HG03039 (cell line): Measurements from ENCODE around the gene FOLR1.
"Not testable (repeated sequence)": the region's sequence is repeated elsewhere in the genome, so short reads cannot be mapped to it uniquely, and the experiment has no call there.

Experiments
- ATAC-seq: cut with Tn5 transposase; IDR thresholded peaks from one replicate; pipeline ENCODE4 v1.9.1; 2021; ENCODE audit warnings: mild to moderate bottlenecking, moderate library complexity; ENCODE audit not compliant: unreplicated experiment

Gene FOLR1

GRCh38 chr11:72180892-72181552 lies 10.9 kb upstream of the FOLR1 start:
- ATAC-seq = not testable (repeated sequence)

DNA sequence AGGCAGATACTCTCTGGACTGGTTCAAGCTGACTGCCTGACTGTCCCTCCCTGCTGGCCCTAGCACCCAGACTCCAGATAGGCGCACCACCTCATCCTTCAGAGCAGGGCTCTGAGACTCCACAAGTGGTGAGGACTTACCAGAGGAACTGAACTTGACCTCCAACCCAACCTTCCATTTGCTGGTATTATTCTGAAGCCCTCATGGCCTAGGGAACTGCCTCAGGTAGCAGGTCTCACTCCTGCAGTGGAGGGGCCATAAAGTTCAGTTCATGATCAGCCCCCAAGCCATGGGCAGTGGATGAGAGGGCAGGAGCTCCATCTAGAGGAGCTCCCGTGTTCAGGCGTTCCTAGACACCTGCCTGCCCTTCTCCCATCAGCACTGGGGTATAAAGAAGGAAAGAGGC lies 10.4 kb upstream of the FOLR1 start:
- ATAC-seq = not testable (repeated sequence)

DNA sequence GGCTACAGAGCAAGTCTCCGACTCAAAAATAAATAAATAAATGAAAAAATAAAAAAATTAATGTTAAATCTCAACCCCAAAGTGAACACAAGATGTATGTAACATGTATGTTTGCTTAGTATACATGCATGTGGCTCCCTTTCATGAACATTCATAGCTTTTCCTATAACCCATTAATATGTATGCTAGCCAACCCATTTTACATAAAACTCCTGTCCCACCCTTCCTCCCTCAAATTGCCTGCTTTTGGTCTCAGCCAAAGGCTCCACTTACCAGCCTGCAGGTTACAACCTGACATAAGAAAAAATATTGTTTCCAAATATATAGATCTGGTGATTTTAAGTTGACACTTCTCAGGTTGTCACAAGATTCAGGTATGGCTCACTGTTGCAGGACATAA lies 3.7 kb upstream of the FOLR1 start:
- no peak for ATAC-seq

- ATAC-seq = no peak
Observed at GRCh38 chr11:72189455-72190250, 2.3 kb upstream of the FOLR1 start.

DNA sequence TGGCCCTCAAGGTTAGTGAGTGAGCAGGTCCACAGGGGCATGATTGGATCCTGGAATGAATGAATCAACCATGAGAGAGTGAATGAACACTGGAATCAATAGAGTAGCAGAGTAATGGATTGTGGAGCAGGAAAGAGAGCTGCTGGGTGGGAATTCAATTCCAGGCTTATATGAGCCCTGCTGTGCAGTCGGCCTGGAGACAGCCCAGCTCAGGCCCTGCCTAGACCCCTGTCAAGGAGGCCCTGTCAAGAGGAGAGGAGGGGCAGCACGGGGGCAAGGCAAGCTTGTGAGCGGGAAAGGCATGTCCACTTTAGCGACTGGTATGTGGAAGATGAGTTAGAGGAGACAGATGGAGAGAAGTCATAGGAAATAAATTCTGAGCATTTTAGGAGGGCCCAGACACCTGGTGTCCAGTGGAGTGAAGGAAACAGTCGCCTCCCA lies 1.3 kb upstream of the FOLR1 start:
- no peak for ATAC-seq

- no peak for ATAC-seq
Observed at GRCh38 chr11:72195518-72196270, 3.8 kb downstream of the FOLR1 start.

DNA sequence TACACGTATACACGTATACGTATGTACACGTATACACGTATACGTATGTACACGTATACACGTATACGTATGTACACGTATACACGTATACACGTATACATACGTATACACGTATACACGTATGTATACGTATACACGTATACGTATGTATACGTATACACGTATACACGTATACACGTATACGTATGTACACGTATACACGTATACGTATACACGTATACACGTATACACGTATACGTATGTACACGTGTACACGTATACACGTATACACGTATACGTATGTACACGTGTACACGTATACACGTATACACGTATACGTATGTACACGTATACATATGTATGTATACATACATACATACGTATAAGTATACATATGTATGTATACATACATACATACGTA lies 9.5 kb downstream of the FOLR1 start:
- not testable (repeated sequence) for ATAC-seq

DNA sequence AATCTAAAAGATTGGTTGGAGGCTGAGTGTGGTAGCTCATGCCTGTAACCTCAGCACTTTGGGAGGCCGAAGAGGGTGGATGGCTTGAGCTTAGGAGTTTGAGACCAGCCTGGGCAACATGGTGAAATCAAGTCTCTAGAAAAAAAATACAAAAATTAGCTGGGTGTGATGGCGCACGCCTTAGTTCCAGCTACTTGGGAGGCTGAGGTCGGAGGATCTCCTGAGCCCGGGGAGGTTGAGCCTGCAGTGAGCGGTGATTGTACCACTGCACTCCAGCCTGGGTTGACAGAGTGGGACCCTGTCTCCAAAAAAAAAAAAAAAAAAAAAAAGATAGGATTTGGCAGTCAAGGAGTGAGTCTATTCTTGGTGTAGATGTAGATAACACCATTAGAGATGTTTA lies 10.6 kb downstream of the FOLR1 start:
- ATAC-seq = no peak

GRCh38 chr11:72203163-72203562 lies 11.2 kb downstream of the FOLR1 start:
- no peak for ATAC-seq

GRCh38 chr11:72204886-72205285 lies 12.9 kb downstream of the FOLR1 start:
- no peak for ATAC-seq

- ATAC-seq = not testable (repeated sequence)
Observed at GRCh38 chr11:72206794-72207193, 14.9 kb downstream of the FOLR1 start.

- no peak for ATAC-seq
Observed at GRCh38 chr11:72208281-72208680, 16.3 kb downstream of the FOLR1 start.

DNA sequence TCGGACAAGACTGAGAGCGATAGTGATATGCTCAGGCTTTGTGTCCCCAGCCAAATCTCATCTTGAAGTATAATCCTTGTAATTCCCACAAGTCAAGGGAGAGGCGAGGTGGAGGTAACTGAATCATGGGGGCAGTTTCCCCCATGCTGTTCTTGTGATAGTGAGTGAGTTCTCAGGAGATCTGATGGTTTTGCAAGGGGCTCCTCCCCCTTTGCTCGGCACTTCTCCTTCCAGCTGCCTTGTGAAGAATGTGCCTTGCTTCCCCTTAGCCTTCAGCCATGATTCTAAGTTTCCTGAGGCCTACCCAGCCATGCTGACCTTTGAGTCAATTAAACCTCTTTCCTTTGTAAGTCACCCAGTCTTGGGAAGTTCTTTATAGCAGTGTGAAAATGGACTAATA lies 17.2 kb downstream of the FOLR1 start:
- no peak for ATAC-seq

- no peak for ATAC-seq
Observed at GRCh38 chr11:72216638-72217037, 24.7 kb downstream of the FOLR1 start, which contains the start of gene FOLR2. Gene FOLR2, plus strand, starts transcription at chr11:72216794. Its CDS starts 1,791 bp downstream, at chr11:72218585.

- ATAC-seq = no peak
Observed at GRCh38 chr11:72217841-72218240, 25.9 kb downstream of the FOLR1 start.

DNA sequence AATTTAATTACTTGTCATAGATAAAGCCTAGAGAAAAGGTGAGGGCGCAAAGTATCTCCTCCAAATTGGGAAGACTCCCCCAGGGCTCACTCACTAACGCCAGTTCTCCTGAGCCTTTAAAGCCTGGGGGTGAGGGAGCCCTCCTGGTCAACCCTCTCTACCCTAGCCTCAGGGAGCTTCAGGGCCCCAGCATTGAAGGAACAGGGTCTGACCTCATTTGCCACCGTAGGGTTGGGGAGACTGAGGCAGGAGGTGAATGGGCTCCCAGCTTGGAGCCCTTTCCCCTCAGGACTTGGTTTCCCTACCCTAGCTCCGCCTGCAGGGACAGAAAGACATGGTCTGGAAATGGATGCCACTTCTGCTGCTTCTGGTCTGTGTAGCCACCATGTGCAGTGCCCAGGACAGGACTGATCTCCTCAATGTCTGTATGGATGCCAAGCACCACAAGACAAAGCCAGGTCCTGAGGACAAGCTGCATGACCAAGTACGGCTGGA lies 26.4 kb downstream of the FOLR1 start:
- ATAC-seq = no peak

DNA sequence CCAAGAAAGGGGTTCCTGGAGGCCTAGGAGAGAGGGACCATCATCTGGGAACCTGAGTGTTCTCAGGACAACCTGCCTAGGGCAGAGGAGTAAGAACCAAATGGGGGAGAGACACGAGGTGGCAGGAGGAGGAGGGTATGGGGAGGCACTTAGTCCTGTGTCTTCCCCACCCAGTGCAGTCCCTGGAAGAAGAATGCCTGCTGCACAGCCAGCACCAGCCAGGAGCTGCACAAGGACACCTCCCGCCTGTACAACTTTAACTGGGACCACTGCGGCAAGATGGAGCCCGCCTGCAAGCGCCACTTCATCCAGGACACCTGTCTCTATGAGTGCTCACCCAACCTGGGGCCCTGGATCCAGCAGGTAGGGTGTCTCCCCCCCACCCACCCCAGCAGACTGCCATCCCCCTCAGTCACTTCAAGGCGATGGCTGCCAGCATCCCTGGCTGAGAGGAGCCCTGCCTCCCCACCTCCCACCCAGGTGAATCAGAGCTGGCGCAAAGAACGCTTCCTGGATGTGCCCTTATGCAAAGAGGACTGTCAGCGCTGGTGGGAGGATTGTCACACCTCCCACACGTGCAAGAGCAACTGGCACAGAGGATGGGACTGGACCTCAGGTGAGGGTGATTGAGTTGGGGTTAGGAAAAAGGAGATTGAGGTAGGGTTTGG lies 28.9 kb downstream of the FOLR1 start:
- ATAC-seq = no peak

- no peak for ATAC-seq
Observed at GRCh38 chr11:72221386-72222075, 29.6 kb downstream of the FOLR1 start.

DNA sequence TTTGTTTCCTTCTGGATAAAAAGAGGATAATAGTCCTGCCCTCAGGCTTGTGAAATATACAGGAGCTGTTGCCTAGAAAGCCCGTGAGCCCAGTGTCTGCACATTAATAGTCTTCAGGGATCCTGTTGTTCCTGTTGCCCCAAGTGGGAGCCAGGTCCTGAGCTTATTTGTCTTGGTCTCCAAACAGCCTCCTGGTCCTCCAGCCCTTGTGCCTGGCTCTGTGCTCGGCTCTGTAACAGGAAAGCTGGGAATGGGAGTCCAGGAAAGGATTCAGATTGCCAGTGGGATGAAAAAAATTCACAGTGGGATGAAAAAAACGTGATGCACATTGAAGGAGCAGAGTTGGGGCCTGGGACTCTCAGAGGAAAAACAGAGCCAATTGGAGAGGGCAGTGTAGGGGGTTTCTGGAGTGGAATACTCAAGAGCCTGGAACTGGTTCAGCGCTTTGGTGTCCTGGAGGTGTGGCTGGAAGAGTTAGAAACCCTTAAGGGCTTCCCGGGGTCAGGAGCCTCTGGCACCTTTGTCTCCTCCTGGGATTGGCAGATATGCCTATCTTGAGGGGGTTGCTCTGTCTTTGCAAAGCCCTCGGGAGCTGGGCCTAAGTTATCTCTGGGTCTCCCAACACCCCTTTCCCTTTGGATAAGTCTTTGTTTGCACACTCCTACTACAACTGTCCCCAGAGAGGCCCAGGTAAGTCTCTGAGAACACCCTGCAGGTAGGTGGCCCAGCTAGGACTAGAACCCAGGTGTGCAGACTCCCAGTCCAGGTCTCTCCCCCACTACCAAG lies 30.4 kb downstream of the FOLR1 start:
- ATAC-seq = no peak
